ENCODE measurements around the gene TSPAN33.

The TSPAN33 gene

DNA sequence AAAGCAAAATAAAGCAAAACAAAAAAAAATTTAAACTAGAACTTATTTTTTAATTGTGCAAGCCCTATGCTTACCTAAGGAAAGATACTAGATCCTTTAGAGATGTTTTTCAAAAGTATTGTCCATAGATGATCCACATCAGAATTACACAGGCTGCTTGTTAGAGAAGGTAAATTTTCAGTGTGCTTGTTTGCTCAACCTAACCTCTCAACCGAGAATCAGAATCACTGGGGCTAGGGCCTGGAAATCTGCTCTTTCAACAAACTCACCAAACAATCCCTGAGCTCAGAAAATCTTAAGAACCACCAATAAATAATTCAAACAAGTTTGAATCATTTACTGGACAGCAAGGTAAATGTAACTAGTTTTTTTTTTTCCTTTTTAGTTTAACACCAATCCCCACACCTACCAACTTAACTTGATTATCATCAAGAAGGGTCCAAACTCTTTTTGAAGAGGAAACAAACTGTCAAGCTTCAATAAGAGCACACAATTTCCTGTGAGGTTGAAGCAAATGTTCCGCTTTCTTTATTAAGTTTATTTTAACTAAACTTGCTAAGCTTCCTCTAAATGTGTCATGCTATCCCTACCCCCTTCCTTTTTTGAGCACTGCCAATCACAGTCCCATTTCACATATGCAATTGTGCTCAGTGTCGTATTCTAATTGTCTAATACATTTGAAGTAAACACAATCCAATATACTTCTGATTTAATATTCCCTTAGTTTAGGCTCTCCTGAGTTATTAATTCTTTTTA is 7.4 kb upstream of the TSPAN33 start:
- no peak for DNase-seq

DNA sequence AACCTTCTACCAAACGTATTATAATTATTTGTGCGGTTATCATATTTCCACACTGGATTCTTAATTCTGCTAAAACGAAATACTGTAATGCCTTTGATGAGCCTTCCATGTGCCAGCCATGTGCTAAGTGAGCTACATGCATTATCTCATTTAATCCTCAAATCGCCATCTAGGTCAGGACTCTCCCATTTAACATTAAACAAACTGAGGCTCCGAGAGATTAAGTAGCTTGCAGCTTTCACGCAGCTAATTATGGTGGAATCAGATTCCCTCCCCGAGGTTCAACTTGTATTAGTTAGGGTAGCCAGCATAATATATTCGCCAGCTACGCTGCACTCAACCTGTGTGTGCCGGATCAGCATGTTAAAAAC is 798 bp upstream of the TSPAN33 start:
- no peak for DNase-seq

DNA sequence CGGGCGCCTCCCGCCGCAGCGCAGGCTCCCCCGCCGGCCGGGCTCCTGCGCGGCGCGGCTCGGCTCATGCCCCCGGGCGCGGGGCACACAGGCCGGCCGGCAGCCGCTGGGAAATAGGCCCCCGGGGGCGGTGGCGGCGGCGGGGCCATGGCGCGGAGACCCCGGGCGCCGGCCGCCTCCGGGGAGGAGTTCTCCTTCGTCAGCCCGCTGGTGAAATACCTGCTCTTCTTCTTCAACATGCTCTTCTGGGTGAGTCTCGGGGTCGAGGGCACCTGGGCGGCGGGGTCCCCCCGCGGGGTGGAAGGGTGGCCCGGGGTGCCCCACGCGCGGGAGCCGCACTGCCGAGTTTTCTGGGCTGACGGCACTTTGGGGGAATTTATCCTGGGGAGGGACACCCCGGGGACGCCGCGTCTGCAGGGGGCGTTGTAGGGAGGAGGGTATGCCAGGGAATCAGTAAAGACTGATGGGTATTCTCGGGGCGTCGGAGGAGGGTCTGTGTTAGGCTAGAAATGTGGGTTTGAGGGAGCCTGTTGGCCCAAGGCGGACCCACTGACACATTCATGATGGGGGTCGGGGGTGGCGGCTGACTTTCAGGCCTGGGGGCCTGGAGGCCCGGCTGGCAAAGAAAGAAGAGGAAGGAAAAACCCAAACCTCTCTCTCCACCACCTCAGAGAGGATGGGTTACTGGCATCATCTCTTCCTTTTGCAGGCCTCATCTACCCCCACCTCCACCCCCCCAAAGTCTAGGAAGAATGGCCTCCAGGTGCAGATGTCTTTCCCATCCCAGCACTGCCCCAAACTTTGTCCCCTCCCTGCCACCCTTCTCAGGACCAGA is 544 bp downstream of the TSPAN33 start:
- DNase-seq = no peak

DNA sequence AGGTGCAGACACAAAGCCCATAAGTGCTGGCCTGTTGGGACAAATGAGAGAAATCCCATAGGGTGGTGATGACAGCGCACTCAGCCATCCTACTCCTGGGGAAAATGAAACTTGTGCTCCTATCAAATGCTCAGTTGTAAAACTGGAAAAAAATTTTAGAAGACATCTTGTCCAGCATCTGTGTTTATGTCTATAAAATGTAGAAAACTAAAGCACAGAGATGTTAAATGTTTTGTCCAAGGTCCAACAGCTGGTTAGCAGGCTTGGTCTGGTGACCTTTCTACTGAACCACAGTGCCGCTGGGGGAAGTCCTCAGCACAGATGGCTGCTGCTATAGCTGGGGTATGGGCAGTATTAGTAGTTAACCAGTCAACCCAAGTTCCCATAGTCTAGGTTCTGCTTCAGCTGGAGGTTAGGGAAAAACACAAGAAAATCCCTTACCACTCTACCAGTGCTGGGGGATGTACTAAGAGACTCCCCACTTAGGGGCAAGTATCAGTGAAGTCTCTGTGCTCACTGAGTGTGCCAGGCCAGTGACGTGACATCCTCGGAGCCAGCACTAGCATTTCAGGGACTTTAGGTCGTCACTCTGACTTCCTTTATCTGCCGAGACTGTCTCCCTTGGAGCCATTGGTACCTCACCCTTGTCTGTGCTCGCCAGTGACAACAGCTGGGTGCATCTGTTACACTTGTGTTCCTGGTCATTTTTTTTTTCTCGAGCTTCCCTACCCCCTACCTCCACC is 1.9 kb downstream of the TSPAN33 start:
- no peak for DNase-seq

DNA sequence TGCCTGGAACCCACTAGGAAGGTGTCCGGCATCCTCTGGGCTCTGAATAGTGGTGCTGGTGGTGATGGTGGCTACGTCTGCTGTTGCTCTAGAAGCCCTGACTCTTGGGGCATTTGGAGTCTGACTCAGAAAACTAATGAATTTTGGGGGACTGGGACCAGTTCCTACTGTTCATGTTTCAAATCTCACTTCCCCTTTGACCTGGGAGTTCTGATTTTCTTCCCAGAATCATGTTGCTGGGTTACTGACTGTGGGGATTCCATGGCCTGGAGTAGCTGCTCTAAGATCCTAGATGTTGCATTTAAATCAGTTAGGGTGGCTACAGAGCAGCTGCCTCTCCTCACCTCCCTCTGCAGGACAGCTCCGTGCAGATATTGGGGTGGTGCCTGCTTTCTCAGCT is 3.2 kb downstream of the TSPAN33 start:
- no peak for DNase-seq

DNA sequence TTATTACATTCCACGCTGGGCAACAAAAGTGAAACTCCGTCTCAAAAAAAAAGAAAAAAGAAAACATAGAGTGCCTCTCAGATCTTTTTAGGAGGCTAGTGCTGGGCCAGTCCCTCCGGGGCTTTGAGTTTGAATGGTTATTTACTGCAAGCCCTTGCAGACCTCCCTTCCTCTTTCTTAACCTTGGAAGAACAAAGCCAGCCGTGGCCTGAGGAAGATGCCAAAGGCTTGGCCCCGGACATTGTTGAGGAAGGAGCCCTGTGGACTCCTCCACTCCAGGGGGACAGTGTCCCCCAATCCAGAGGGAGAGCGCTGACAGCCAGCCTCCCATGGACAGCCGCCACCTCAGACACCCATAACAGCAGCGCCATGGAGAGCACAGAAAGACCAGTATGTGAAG is 5.0 kb downstream of the TSPAN33 start:
- DNase-seq = no peak

DNA sequence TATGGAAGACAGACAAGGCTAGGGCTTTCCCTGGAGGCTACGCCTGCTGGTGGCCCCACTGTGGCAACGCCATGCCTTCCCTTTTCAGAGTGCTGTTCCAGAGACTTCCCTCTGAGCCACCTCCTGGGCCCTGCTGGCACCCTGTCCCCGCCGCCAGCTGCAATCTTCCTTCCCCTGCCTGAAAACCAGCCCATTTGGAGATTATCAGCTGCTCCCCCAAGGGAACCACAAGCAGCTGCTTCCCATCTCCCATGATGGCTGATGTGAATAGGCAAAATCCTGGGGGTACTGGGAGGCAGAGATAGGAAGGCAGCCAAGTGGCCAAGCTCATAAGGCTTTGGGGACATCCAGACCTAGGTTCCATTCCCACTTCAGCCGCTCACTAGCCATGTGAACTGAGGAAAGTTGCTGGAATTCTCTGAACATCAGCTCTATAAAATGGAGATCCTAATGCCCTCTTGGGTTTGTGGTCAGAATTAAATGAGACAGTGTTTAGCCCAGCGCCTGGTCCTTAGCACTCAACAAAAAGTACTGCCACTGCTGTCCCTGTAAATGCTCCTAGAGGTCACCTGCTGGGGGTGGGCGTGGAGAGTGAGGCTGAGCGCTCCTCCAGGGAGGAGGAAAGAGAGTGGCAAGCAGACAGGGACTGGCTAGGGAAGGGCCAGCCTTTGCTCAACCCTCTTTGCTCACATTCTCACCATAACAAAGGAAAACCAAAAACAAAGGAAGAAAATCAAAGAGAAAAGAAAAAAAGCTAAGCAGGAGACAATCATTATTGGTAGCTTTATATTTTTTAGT is 5.9 kb downstream of the TSPAN33 start:
- DNase-seq = no peak

DNA sequence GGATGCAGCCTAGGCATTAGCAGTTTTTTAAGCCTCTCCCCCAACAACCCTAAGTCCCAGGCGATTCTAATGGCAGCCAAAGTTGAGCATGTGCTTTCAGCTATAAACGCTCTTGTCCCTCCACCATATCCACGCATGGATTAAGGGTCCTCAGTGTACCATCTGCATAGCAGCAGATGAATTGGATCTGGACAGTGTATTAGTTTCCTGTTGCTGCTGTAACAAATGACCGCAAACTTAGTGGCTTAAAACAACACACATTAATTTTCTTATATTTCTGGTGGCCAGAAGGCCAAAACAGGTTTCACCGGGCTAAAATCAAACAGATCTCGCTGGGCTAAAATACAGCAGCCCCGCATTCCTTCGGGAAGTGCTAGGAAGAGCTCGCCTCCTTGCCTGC is 13.1 kb downstream of the TSPAN33 start:
- DNase-seq = peak in 1 of 2 experiments; percentile 15

DNA sequence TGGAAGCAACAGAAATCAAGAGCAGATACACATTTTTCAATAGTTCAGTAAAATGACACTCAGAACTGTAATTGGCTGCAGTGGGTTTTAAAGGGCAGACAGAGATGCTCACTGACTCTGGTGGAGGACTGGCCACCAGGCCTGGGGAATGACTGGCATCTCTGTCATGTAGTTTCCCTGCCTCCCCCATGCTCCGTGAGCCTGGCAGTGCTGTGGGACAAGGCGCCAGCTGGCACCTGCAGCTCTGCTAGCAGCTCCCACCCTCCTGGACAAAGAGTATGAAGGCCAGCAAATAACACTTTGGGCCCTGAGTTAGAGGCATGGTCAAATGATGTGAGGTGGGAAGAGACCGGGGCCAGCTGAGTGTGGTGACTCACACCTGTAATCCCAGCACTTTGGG is 15.0 kb downstream of the TSPAN33 start:
- no peak for DNase-seq

DNA sequence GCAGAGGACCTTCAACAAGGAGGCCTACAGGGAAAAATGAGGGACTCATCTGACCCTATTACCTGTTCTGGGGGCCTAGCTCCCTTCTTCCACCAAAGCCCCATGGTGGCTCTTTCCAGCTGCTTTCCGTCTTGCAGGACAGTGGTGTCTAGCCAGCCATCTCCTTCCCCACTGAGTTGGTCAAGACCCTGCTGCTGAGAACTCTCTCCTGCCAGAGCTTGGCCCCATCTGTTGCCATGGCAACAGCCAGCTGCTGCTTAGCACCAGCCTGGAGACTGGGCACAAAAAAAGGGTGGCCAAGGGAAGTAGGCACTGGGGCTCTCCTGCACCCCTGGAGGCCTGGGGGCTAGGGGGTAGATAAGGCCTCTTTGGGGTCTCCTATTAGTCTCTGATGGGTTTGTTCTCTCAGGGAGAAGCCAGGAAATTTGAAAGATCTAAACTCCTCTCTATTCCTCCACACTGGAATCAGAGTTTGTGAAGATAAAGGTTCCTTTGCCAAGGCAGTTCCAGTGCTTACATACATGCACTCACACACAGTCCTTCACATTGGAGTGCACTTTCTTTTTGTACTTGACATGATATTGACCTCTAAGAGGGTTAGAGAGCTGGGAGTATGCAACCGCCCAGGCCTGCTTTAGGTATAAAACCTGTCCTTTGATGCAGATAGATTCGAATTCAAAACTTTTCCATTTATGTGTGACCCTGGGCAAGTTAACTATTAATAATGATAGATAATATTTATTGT is 15.8 kb downstream of the TSPAN33 start:
- DNase-seq = peak in 1 of 2 experiments; percentile 9

DNA sequence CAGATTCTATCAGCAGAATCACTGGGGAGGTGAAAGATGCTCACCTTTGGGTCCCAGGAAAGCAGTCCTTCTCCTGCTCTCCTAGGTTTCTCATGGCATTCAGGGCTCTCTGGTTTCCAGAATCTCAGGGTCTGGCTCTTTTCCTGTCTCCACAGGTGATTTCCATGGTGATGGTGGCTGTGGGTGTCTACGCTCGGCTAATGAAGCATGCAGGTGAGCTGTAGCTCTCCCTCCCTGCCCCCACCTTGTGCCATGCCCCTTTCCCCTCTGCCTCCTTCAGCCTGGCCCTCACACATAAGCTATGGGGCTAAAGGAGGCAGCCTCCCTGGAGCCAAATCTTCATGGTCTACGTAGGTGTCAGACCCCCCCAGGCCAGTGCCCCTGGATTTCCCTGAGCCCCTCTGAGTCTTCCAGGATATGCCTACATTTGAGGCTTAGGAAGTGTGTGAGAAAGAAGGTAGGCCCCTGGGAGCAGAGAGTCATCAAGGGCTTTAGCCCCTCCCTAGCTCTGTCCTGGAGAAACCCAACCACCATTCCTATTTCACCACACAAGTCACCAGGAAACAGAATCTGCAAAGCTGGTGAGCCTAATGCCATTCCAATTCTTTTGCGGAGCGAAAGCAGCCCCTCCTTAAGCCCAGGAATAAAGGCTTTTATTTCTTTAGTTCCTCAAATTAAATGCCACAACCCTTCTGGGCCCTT is 17.2 kb downstream of the TSPAN33 start:
- no peak for DNase-seq

DNA sequence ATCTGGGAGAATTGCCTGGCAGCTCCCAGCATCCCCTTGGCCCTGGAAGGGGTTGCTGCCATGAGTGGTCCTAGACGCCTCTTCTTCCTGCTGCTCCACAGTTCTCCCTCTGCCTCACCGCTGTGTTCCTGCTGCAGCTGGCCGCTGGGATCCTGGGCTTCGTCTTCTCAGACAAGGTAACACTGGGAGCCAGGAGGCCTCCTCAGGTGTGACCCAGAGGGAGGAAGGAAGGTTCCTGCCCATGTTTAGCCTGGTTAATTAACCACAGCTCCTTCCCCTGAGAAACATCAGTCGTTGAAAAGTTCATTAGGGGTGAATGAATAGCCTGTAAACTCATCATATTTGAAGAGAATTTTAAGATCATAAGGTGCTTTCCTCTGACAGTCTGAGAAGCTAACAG is 18.2 kb downstream of the TSPAN33 start:
- no peak for DNase-seq

DNA sequence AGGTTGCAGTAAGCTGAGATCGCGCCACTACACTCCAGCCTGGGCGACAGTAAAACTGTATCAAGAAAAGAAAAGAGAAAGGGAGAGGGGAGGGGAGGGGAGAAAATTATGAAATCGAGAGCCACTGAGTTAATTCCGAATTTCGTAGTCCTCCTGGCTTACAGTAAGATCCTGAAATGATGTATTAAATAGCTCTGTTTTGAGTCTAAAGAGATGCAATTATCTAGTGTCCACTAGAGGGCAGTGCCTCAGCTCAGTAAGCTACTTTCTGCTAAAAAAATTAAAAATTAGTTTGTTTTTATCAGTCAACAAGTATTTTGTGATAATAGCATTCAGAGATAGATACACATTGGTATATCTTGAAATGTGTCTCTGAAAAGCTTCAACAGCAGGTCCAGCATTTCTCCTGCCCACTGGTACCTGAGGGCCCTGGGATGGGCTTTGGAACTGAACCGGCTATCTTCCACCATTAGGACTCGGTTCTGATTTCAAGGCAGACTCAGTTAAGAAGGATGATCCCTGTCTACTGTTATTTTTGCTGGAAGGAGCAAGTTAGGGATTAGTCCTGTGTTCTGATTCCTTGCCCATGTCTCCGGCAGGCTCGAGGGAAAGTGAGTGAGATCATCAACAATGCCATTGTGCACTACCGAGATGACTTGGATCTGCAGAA is 19.5 kb downstream of the TSPAN33 start:
- DNase-seq = peak in 1 of 2 experiments; percentile 22

DNA sequence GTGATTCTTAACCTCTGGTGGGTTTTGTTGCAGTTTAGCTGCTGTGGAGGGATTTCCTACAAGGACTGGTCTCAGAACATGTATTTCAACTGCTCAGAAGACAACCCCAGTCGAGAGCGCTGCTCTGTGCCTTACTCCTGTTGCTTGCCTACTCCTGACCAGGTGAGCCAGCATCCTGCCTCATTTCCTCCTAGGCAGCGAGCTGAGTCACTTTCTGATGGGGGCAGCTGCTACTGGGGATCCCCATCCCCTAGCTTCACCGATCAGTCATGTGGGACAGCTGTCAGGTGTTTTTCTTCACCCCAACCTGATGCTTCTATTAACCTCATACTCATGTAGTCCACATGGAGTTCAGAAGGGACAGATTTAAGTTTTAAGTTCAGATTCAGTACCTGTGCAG is 22.2 kb downstream of the TSPAN33 start:
- no peak for DNase-seq

DNA sequence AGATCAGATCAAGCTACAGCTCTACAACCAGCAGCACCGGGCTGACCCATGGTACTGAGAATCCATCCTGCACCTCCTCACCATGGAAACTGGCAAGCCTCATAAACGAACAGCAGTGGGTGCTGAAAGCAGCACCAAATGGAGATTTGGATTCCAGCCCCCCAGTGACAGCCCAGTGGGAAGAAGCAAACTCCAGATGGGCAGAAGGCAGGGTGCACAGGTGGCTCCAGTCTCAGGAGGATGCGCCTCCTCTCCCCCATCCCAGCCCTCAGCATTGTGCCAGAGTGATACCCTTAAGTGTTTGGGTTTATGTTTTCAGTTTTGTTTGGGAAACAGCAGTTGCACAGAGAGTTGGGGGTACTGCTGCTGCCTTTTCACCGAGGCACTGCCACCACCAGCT is 23.3 kb downstream of the TSPAN33 start:
- no peak for DNase-seq

DNA sequence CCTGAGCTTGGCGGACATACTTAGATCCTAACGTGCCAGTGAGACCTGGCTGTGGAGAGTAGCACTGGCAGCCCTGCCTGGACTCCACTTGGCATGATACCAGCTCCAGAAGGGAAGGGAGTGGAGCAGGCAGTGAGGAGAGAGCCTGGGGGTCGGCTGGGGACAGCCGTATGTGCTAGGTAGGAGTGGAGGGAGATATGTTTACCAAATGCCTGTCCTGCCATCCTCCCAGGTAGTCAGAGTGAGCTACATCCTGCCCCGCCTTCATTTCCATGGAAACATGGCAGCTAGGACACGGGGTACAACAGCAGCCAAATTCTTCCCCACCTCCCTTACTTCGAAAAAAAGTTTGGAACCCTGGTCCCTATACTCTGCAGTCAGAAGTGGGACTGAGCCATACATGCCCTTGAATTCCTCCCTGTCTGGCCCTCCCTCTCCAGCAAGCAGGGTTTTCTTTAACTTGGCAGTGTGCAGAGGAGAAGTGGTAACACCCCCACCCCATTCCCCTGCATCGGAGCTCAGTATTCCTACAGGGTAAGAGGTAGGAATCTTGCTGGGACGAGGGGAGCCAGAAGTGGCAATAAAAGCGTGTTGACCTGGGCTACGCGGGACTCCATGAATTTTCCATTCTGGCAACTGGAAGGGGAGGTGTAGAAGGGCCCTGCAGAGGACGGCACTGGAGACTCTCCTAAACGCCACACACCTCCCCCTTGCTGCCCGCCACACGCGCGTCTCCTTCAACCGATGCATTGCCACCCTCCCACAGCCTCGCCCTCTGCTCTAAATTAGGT is 23.9 kb downstream of the TSPAN33 start:
- no peak for DNase-seq

DNA sequence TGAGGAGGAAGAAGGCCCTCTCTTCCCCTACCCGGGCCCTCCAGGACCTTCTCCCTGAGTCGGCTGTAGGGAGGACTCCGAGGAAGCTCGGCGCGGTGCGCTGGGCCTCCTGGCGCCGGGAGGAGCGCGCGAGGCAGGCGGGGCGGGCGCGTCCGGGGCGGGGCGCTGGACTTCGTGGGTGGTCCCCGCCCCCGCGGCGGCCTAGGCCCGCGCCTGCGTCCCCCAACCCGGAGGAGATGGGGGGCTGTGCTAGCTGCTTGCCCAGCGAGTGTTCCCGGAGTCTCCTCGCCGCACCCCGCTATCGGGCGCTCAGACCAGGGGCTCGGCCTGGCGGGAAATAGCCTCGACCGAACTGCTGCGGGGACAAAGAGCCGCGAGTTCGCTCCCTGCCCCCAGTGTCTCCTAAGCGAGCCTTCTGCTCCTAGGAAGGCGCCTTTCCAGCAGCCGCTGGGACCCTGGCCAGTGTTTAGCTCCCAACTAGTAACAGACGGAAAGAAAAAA is 24.7 kb downstream of the TSPAN33 start:
- no peak for DNase-seq

DNA sequence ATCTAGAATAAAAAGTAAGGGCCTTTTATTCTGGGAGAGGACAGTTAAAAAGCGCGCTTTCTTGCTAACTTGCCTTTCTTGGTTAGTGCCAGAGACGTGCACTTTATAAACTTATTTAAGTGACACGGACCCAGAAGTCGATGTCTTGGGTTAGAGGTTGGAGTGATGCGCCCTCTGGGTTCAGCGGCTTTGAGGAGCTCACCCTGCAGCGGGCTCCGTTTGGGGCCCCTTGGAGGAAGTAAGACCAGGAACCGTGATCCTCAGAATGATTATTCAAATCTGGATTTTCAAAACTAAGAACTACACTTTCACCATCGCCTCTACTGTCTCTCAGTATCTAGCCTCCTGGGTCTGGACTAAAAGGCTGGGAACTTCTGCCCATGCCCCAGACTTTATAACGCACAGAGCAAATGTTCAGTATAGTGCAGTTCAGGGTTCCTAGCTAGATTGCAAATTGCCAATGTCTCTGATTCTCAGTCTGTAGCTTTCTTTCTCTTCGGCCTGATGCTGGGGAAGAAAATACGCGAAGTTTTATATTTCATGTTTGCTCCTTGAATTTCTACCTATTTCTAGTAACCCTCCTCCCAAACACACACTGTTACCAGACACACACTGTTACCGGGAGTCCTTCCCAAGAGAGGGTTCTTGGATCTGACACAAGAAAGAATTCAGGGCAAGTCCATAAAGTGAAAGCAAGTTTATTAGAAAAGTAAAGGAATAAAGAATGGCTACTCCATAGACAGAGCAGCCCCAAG is 25.4 kb downstream of the TSPAN33 start:
- DNase-seq = no peak

DNA sequence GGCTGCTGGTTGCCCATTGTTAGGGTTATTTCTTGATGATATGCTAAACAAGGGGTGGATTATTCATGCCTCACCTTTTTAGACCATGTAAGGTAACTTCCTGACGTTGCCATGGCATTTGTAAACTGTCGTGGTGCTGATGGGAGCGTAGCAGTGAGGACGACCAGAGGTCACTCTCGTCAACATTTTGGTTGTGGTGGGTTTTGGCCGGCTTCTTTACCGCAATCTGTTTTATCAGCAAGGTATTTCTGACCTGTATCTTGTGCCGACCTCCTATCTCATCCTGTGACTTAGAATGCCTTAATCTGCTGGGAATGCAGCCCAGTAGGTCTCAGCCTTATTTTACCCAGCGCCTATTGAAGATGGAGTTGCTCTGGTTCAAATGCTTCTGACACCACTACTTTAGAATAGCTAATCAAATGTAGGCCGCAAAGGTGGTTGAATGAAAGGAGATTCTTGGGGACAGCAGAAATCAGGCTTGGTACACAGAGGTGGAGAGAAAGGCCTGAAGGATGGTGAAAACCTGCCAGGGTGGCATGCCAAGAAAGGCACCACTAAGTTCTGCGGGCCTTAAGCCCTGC is 26.0 kb downstream of the TSPAN33 start:
- no peak for DNase-seq

Measured in NCI-H446 (cell line).